ENCODE data around the gene TBC1D32. TPM values are rescaled to one million over a fixed set of nuclear protein-coding genes. Genes with fewer than 3 reads are reported as not detected.
"Not testable (repeated sequence)": the region's sequence is repeated elsewhere in the genome, so short reads cannot be mapped to it uniquely, and the experiment has no call there.

The TBC1D32 gene
- total RNA-seq, 2 donors from 2014 or later, result 2.3 to 10.4 TPM

- Histone ChIP-seq H3K27me3 (replicated peaks; ENCODE audit: insufficient read depth) (no peaks in the 10 kb centered on the region), H3K36me3 (no peaks in the 10 kb centered on the region), H3K9me3 (no peaks in the 10 kb centered on the region), H3K4me3 (no peak overlapping the region), H3K4me1 (ENCODE audit: control insufficient read depth in 1 of 2, low read depth in 2 of 2) (no peaks in the 10 kb centered on the region), H3K27ac (no peak overlapping the region)
- ATAC-seq (ENCODE audit: insufficient number of reproducible peaks, low FRiP score, low read depth), result no peak
- TF ChIP-seq, protein P1, sequence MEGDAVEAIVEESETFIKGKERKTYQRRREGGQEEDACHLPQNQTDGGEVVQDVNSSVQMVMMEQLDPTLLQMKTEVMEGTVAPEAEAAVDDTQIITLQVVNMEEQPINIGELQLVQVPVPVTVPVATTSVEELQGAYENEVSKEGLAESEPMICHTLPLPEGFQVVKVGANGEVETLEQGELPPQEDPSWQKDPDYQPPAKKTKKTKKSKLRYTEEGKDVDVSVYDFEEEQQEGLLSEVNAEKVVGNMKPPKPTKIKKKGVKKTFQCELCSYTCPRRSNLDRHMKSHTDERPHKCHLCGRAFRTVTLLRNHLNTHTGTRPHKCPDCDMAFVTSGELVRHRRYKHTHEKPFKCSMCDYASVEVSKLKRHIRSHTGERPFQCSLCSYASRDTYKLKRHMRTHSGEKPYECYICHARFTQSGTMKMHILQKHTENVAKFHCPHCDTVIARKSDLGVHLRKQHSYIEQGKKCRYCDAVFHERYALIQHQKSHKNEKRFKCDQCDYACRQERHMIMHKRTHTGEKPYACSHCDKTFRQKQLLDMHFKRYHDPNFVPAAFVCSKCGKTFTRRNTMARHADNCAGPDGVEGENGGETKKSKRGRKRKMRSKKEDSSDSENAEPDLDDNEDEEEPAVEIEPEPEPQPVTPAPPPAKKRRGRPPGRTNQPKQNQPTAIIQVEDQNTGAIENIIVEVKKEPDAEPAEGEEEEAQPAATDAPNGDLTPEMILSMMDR (IDR thresholded peaks at IDR 0.05), result no peak
- DNase-seq (ENCODE audit: low spot score), result no peak
Measured at GRCh38 chr6:121223212-121223611, 111.1 kb downstream of the TBC1D32 start.

DNA sequence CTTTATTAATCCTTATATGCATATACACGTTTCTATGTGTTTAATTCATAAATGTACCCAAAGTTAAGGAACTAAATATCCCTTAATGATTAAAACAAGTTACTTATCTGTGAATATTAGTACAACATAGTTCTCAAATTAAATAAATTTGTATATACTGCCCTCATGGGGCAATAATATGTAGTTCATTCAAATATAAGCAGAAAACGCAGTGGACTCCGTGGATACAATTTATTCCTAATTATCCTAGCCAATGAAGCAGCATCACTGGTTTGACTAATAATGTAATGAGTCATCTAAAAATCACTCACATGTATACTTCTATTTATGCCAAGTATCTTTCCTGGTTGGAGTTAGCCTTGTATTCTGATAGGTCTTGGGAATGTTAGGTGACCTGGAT lies 111.6 kb downstream of the TBC1D32 start:
- Histone ChIP-seq H3K4me3 (no peak overlapping the region), H3K9me3 (no peaks in the 10 kb centered on the region), H3K27ac (no peak overlapping the region), H3K36me3 (no peaks in the 10 kb centered on the region), H3K27me3 (replicated peaks; ENCODE audit: insufficient read depth) (no peaks in the 10 kb centered on the region), H3K4me1 (ENCODE audit: control insufficient read depth in 1 of 2, low read depth in 2 of 2) (no peaks in the 10 kb centered on the region)
- TF ChIP-seq, protein P1 (IDR thresholded peaks at IDR 0.05), result no peak
- ATAC-seq (ENCODE audit: insufficient number of reproducible peaks, low FRiP score, low read depth), result no peak
- DNase-seq (ENCODE audit: low spot score), result no peak

GRCh38 chr6:121216928-121217327 lies 117.4 kb downstream of the TBC1D32 start:
- H3K4me3 ChIP-seq, result no peak overlapping the region
- H3K27ac ChIP-seq, result no peak overlapping the region
- H3K27me3 ChIP-seq (replicated peaks; ENCODE audit: insufficient read depth), result no peaks in the 10 kb centered on the region
- ATAC-seq (ENCODE audit: insufficient number of reproducible peaks, low FRiP score, low read depth), result no peak
- no peaks in the 10 kb centered on the region for H3K4me1 ChIP-seq (ENCODE audit: control insufficient read depth in 1 of 2, low read depth in 2 of 2)
- TF ChIP-seq, protein P1 (IDR thresholded peaks at IDR 0.05), result no peak
- H3K36me3 ChIP-seq, result no peaks in the 10 kb centered on the region
- no peak for DNase-seq (ENCODE audit: low spot score)
- peaks cover 3% of the 10 kb centered on the region for H3K9me3 ChIP-seq

GRCh38 chr6:121213341-121213740 lies 120.9 kb downstream of the TBC1D32 start:
- not testable (repeated sequence) for H3K27ac ChIP-seq; H3K36me3 ChIP-seq; H3K4me3 ChIP-seq; ATAC-seq (ENCODE audit: insufficient number of reproducible peaks, low FRiP score, low read depth); H3K27me3 ChIP-seq (replicated peaks; ENCODE audit: insufficient read depth); H3K4me1 ChIP-seq (ENCODE audit: control insufficient read depth in 1 of 2, low read depth in 2 of 2); H3K9me3 ChIP-seq; DNase-seq (ENCODE audit: low spot score)

DNA sequence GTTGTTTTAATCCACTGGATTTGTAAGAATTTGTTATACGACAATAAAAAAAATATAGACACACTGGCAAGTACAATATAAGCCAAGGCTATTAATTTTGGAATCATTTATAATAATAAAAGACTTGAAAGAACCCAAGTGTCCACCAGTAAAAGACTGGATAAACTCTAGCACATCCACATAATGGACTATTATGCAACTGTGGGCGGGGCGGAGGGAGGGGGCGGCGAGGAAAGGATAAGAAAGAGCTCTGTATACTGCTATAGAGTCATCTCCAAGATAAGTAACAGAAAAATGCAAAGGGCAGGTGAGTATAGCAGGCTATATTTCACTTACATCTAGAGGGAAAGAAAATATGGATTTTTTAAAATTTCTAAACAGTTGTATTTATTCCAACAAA lies 123.3 kb downstream of the TBC1D32 start:
- Histone ChIP-seq H3K36me3 (no peaks in the 10 kb centered on the region), H3K4me1 (ENCODE audit: control insufficient read depth in 1 of 2, low read depth in 2 of 2) (no peaks in the 10 kb centered on the region), H3K27me3 (replicated peaks; ENCODE audit: insufficient read depth) (no peaks in the 10 kb centered on the region), H3K9me3 (peaks cover 3% of the 10 kb centered on the region), H3K27ac (no peak overlapping the region), H3K4me3 (no peak overlapping the region)
- no peak for ATAC-seq (ENCODE audit: insufficient number of reproducible peaks, low FRiP score, low read depth)
- TF ChIP-seq, protein P1 (IDR thresholded peaks at IDR 0.05), result no peak
- no peak for DNase-seq (ENCODE audit: low spot score)

GRCh38 chr6:121205569-121205968 lies 128.7 kb downstream of the TBC1D32 start:
- no peak overlapping the region for H3K27ac ChIP-seq
- H3K9me3 ChIP-seq, result no peaks in the 10 kb centered on the region
- H3K27me3 ChIP-seq (replicated peaks; ENCODE audit: insufficient read depth), result no peaks in the 10 kb centered on the region
- ATAC-seq (ENCODE audit: insufficient number of reproducible peaks, low FRiP score, low read depth), result no peak
- H3K36me3 ChIP-seq, result no peaks in the 10 kb centered on the region
- no peak overlapping the region for H3K4me3 ChIP-seq
- H3K4me1 ChIP-seq (ENCODE audit: control insufficient read depth in 1 of 2, low read depth in 2 of 2), result no peaks in the 10 kb centered on the region
- DNase-seq (ENCODE audit: low spot score), result no peak
- TF ChIP-seq, protein P1 (IDR thresholded peaks at IDR 0.05), result no peak
